ENCODE results near the gene FGF21.

FGF21 gene

DNA sequence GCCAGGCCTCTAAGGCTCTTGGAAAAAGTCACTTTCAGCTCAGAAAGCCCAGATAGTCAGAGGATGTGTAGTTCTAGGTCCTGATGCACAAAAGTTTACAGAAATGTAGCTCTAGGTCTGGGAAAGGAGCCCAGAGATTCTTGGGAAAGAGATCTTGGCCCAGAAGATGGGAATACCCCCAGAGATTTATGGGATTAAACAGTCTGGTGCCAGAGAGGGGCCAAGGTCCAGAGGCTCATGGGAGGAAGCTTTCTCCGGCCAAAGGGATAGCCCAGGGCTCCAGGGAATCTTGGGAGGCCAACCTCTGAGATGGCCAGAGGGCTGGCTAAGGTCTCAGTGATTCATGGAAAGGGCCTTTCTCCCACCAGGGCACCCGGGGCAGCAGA lies 40.4 kb downstream of the FGF21 start:
- no peak for DNase-seq

- DNase-seq: no peak
Measured at GRCh38 chr19:48796298-48797083, 41.2 kb downstream of the FGF21 start.

- no peak for DNase-seq
Measured at GRCh38 chr19:48797103-48797502, 41.8 kb downstream of the FGF21 start.

DNA sequence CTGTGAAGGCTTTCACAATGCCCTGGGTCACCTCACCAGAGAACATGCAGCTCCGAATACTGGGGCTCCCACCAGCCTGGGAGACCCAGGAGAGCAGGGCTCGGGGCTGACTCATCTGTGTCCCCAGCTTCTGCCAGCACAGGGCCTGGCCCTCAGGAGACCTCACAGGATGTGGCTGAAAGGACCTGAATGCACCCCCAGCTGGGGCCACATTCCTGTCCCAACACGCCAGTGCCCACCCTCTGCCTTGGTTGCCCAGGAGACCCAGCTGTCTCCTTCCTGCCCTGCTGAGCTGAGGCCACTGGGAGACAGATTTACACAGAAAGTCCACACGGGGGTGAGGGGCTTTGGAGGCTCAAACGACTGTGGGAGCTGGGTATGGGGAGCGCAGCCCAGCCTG lies 43.6 kb downstream of the FGF21 start:
- DNase-seq: peak; percentile 62

DNA sequence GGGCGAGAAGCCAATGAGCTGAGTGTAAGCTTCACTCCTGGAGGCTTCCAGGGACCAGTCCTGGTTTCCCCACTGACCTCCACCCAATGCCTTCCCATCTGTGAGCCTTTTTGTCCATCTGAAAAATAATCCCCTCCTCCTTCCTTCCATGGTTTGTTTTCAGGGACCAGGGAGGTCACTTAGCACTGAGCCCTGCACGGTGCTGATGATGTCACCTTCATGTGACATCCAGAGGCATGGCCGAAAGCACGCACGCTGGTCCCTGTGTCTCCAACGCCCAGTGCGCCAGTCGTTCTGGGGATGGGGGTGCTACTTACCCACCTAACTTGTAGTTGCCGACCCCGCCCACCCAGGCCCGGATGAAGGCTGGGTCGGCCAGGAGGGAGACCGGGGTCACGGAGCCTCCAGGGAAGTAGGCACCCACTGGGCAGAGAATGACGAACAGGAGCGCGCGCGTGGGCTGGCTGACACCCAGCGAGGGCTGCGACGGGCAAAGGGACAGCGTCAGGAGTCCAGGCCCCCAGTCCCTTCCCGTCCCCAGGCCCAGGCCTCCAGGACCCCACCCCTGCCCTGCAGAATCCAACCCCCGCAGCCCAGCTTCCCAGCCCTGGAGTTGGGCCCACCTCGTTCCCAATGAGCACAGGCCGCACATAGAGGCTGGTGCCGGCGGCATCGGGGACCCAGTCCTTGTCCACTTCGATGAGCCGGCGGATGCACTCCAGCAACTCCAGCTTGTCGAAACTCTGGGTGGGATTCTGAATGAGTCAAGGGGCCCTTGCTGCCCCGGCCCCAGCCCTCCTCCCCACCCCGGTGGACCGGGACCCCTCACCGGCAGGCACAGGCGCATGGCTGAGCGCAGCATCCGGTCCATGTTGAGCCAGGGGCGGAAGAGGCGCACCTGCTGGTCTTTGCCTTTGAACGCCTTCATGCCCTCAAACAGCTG lies 44.3 kb downstream of the FGF21 start:
- no peak for DNase-seq

GRCh38 chr19:48802623-48803022 lies 47.3 kb downstream of the FGF21 start:
- no peak for DNase-seq

DNA sequence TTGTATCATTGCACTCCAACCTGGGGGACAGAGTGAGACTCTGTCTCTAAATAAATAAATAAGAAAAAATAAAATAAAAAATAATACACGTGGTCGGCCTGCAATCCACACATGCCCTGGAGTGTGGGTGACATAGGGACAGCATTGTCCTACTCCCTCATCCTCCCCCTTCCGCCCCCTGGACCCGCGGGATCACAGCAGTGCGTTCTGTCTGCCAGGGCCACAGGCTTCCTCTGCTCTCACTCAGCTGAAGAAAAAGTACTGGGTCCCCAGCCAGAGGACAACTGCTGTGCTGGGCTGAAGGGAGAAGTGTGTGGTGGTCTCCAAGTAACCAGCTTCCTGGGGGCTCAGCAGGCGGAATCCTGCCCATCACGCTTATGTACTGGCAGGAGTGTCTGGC lies 49.2 kb downstream of the FGF21 start:
- DNase-seq: no peak

GRCh38 chr19:48805452-48805851 lies 50.1 kb downstream of the FGF21 start:
- DNase-seq: no peak

- peak; percentile 45 for DNase-seq
Measured at GRCh38 chr19:48806518-48806817, 51.1 kb downstream of the FGF21 start.

- no peak for DNase-seq
Measured at GRCh38 chr19:48806818-48807589, 51.7 kb downstream of the FGF21 start.

- no peak for DNase-seq
Measured at GRCh38 chr19:48807590-48808308, 52.4 kb downstream of the FGF21 start.

Data from NCI-H2171 treated with DMSO at 0.1 percent for 48 hours (cell line).